GM18508 (cell line): ENCODE results near the gene ACSL3.
"Not testable (repeated sequence)": the region's sequence is repeated elsewhere in the genome, so short reads cannot be mapped to it uniquely, and the experiment has no call there.

Experiments
- ATAC-seq: cut with Tn5 transposase; IDR thresholded peaks from one replicate; pipeline ENCODE4 v1.9.1; 2021; ENCODE audit warnings: moderate number of reproducible peaks; ENCODE audit not compliant: insufficient read depth, unreplicated experiment

ACSL3 gene

GRCh38 chr2:222963641-222964040, 102.8 kb downstream of the ACSL3 start:
- no peak for ATAC-seq

- ATAC-seq, result no peak
Observed at GRCh38 chr2:222964376-222965031, 103.7 kb downstream of the ACSL3 start.

GRCh38 chr2:222965555-222965954, 104.7 kb downstream of the ACSL3 start:
- ATAC-seq, result no peak

- no peak for ATAC-seq
Observed at GRCh38 chr2:222968550-222969155, 107.8 kb downstream of the ACSL3 start.

- no peak for ATAC-seq
Observed at GRCh38 chr2:222969491-222969890, 108.7 kb downstream of the ACSL3 start.

GRCh38 chr2:222972420-222972819, 111.6 kb downstream of the ACSL3 start:
- ATAC-seq, result no peak

- ATAC-seq, result no peak
Observed at GRCh38 chr2:222973237-222973636, 112.4 kb downstream of the ACSL3 start.

GRCh38 chr2:222973733-222974132, 112.9 kb downstream of the ACSL3 start:
- ATAC-seq, result no peak

GRCh38 chr2:222976521-222977061, 115.8 kb downstream of the ACSL3 start:
- ATAC-seq, result no peak

- no peak for ATAC-seq
Observed at GRCh38 chr2:222977121-222977520, 116.3 kb downstream of the ACSL3 start.

- no peak for ATAC-seq
Observed at GRCh38 chr2:222978850-222979249, 118.0 kb downstream of the ACSL3 start.

- ATAC-seq, result no peak
Observed at GRCh38 chr2:222979484-222979883, 118.6 kb downstream of the ACSL3 start.

- ATAC-seq, result peak; percentile 72
Observed at GRCh38 chr2:222982010-222982908, 121.4 kb downstream of the ACSL3 start.

- ATAC-seq, result no peak
Observed at GRCh38 chr2:222982909-222983265, 122.1 kb downstream of the ACSL3 start.

GRCh38 chr2:222984908-222985307, 124.1 kb downstream of the ACSL3 start:
- ATAC-seq, result no peak

- ATAC-seq, result no peak
Observed at GRCh38 chr2:222989431-222989830, 128.6 kb downstream of the ACSL3 start.

- not testable (repeated sequence) for ATAC-seq
Observed at GRCh38 chr2:222990206-222990605, 129.4 kb downstream of the ACSL3 start.

GRCh38 chr2:222992137-222992536, 131.3 kb downstream of the ACSL3 start:
- ATAC-seq, result no peak
